NCI-H774 (cell line): ENCODE data around the gene EPN1.
"Not testable (repeated sequence)": the region's sequence is repeated elsewhere in the genome, so short reads cannot be mapped to it uniquely, and the experiment has no call there.

Experiments used
- DNase-seq: peaks from one replicate; lab custom pipeline; 2025; lab: John Stamatoyannopoulos, UW

The EPN1 gene

GRCh38 chr19:55720214-55720746, 45.3 kb downstream of the EPN1 start:
- no peak for DNase-seq

GRCh38 chr19:55720801-55721200, 45.8 kb downstream of the EPN1 start:
- no peak for DNase-seq

- DNase-seq = no peak
Measured at GRCh38 chr19:55723491-55723890, 48.5 kb downstream of the EPN1 start.

- not testable (repeated sequence) for DNase-seq
Measured at GRCh38 chr19:55730378-55730777, 55.4 kb downstream of the EPN1 start.

- DNase-seq = no peak
Measured at GRCh38 chr19:55738302-55738701, 63.3 kb downstream of the EPN1 start, which contains the start of gene NLRP9. NLRP9 (minus strand) TSS chr19:55738402; CDS start chr19:55738374, 28 bp downstream.

GRCh38 chr19:55750715-55751114, 75.7 kb downstream of the EPN1 start:
- no peak for DNase-seq

GRCh38 chr19:55753401-55753800, 78.4 kb downstream of the EPN1 start:
- no peak for DNase-seq

- not testable (repeated sequence) for DNase-seq
Measured at GRCh38 chr19:55756808-55757207, 81.8 kb downstream of the EPN1 start.

- not testable (repeated sequence) for DNase-seq
Measured at GRCh38 chr19:55758797-55759196, 83.8 kb downstream of the EPN1 start, which contains the start of gene RFPL4A. RFPL4A (plus strand) TSS chr19:55759097; CDS start chr19:55761801, 2,704 bp downstream.
